DMS153 treated with DMSO at 0.1 percent for 48 hours (cell line): Measurements from ENCODE around the gene RANBP6.

Experiments used
- DNase-seq: peaks from one replicate; lab custom pipeline; 2025; ENCODE audit not compliant: unreplicated experiment; lab: John Stamatoyannopoulos, UW

The RANBP6 gene

GRCh38 chr9:6007770-6008168, 7.7 kb downstream of the RANBP6 start:
- no peak for DNase-seq

- DNase-seq: no peak
Measured at GRCh38 chr9:6007058-6007769, 8.2 kb downstream of the RANBP6 start.

GRCh38 chr9:6006749-6007057, 8.7 kb downstream of the RANBP6 start:
- peak; percentile 68 for DNase-seq

- DNase-seq: no peak
Measured at GRCh38 chr9:6000955-6001354, 14.5 kb downstream of the RANBP6 start.

- no peak for DNase-seq
Measured at GRCh38 chr9:5999443-6000101, 15.9 kb downstream of the RANBP6 start.

GRCh38 chr9:5994493-5994892, 20.9 kb downstream of the RANBP6 start:
- DNase-seq: no peak

GRCh38 chr9:5988265-5988664, 27.2 kb downstream of the RANBP6 start:
- DNase-seq: no peak

GRCh38 chr9:5983042-5983441, 32.4 kb downstream of the RANBP6 start:
- no peak for DNase-seq

- DNase-seq: no peak
Measured at GRCh38 chr9:5982317-5982716, 33.1 kb downstream of the RANBP6 start.

GRCh38 chr9:5978523-5978922, 36.9 kb downstream of the RANBP6 start:
- no peak for DNase-seq

GRCh38 chr9:5976674-5977397, 38.6 kb downstream of the RANBP6 start:
- DNase-seq: no peak

- no peak for DNase-seq
Measured at GRCh38 chr9:5971740-5972139, 43.7 kb downstream of the RANBP6 start.
